Measurements from ENCODE around the gene CDC42EP1. TPM values are rescaled to one million over a fixed set of nuclear protein-coding genes. Genes with fewer than 3 reads are reported as not detected.
"Not testable (repeated sequence)": the region's sequence is repeated elsewhere in the genome, so short reads cannot be mapped to it uniquely, and the experiment has no call there.

The CDC42EP1 gene
- total RNA-seq, 2 experiments from 2014 or later, result 0.42 to 0.47 TPM

DNA sequence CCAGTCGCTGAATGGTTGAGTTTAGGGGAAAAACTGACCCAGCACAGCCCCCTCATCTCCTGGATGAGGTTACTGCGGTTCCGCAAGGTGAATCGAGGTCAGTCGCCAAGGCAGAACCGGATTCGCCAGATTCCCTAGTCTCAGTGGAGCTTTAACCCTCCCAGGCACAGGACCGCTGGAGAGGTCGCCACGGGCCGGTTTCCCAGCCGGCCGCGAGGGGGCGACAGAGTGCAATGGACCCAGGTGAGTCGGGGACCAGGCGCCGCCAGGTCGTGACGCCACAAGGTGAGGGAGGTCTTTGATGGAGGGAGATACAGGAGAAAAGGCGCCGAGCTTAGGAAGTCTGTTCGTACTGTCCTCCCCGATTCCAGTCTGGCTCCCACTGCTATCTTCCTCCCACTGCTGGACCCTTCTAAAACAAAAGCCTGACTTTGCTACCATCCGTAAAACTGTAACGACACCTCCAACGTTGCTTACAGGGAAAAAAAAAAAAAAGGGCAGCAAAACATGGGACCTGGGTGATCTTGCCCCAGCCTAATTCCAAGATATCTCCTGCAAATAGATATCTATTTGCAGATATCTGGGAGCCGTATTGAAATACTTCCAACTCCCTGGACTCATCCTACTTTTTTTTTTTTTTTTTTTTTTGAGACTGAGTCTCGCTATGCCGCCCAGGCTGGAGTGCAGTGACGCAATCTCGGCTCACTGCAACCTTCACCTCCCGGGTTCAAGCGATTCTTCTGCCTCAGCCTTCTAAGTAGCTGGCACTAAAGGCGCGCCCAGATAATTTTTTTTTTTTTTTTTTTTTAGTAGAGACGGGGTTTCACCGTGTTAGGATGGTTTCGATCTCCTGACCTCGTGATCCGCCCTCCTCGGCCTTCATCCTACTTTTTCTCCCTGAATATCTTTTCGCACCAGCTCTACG, 47.0 kb downstream of the CDC42EP1 start:
- ATAC-seq, result peak; percentile 34
- CTCF ChIA-PET, result interaction anchor here (0.6 to 8.7 kb wide), 35 partner anchors 8 to 1091 kb away, joined by 3 to 156 read pairs (median 5); partner anchors contain the start of genes IFT27, LGALS1, MFNG and NOL12
- peak; percentile 93 for DNase-seq
- Mint-ChIP-seq H3K27ac (peak overlapping the region; percentile 94), H3K4me3 (peak overlapping the region; percentile 67), H3K36me3 (peaks cover 1% of the 10 kb centered on the region), H3K27me3 (peaks cover 7% of the 10 kb centered on the region), H3K9me3 (ENCODE audit: low read depth) (no peaks in the 10 kb centered on the region), H3K4me1 (peaks cover 53% of the 10 kb centered on the region)

DNA sequence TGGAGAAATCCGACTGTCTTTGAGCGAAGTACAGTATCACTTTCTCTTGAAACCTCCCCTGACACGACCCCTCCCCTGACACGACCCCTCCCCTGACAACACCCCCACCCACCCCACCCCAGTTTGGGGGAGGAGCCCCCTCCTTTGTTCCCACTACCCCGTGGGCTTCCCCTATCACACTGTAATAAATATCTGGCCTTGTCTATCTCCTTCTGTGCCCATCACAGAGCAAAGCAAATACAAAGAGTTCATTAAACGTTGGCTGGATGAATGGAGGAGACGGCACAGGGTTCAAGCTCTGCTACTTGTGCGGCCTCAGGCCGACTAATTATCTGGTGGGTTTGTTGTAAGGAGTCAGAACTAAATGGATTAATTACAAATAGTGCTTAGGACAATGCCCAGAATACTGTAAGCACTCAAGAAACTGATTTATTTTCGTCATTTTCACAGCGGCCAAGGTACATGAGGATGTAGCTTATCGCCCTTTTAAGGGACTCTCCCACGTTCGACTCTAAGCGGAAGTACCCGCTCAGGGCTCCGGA, 47.7 kb downstream of the CDC42EP1 start:
- Mint-ChIP-seq H3K4me1 (peaks cover 56% of the 10 kb centered on the region), H3K9me3 (ENCODE audit: low read depth) (no peaks in the 10 kb centered on the region), H3K27ac (peak overlapping the region; percentile 94), H3K36me3 (peaks cover 3% of the 10 kb centered on the region), H3K4me3 (peak overlapping the region; percentile 67), H3K27me3 (no peaks in the 10 kb centered on the region)
- CTCF ChIA-PET, result interaction anchor here (0.6 to 8.7 kb wide), 27 partner anchors 9 to 1090 kb away, joined by 3 to 156 read pairs (median 6); partner anchors contain the start of genes IFT27, LGALS1, NOL12 and PDXP
- ATAC-seq, result peak; percentile 5
- DNase-seq, result no peak

DNA sequence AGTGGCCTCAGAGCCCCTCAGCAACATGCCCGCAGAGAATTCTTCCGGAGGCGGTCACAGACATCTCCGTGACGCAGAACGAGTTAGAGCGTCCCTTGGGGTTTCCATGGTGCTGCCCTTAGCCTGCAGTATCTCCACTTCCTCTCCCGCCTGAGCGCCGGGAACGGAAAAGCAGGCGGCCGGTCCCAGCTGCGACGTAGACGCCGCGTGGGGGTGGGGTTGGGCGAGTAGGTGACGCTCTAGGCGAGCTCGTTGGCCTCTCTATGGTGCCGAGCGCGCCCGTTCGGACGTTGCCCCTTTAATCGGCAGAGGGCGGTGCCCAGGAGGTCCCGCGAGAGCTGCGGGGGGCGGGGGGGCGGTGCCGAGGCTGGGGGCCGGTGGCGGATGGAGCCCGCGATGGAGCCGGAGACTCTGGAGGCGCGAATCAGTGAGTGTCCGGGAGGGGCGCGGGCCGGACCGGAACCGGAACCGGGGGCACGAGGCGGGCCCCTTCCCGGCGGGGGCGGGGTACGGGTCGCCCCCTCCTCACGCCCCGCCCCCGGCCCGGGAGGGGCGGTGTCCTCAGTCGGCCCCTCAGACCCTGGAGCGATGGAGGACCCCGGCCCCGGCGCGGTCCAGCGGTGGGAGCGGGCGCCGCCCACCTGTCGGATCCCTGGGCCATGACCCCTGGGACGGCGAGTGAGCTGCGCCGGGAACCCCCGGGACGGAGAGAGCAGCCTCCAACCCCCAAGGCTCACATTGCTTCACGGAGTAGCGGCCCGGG, 48.4 kb downstream of the CDC42EP1 start, which contains the start of gene GGA1:
Gene GGA1, plus strand, starts transcription at position 358 of the 763 bp plus-strand sequence. Its CDS starts 27 bp downstream, at position 385.
- Mint-ChIP-seq H3K36me3 (peaks cover 3% of the 10 kb centered on the region), H3K27me3 (no peaks in the 10 kb centered on the region), H3K4me3 (peak within 1 kb of the TSS; percentile 89), H3K27ac (peak within 1 kb of the TSS; percentile 94), H3K9me3 (ENCODE audit: low read depth) (no peaks in the 10 kb centered on the region), H3K4me1 (peaks cover 60% of the 10 kb centered on the region)
- ATAC-seq, result peak; percentile 80
- peak; percentile 99 for DNase-seq
- CTCF ChIA-PET, result interaction anchor here (0.8 to 8.7 kb wide), 20 partner anchors 9 to 833 kb away, joined by 3 to 156 read pairs (median 12); partner anchors contain the start of genes IFT27, LGALS1, NOL12 and PDXP

DNA sequence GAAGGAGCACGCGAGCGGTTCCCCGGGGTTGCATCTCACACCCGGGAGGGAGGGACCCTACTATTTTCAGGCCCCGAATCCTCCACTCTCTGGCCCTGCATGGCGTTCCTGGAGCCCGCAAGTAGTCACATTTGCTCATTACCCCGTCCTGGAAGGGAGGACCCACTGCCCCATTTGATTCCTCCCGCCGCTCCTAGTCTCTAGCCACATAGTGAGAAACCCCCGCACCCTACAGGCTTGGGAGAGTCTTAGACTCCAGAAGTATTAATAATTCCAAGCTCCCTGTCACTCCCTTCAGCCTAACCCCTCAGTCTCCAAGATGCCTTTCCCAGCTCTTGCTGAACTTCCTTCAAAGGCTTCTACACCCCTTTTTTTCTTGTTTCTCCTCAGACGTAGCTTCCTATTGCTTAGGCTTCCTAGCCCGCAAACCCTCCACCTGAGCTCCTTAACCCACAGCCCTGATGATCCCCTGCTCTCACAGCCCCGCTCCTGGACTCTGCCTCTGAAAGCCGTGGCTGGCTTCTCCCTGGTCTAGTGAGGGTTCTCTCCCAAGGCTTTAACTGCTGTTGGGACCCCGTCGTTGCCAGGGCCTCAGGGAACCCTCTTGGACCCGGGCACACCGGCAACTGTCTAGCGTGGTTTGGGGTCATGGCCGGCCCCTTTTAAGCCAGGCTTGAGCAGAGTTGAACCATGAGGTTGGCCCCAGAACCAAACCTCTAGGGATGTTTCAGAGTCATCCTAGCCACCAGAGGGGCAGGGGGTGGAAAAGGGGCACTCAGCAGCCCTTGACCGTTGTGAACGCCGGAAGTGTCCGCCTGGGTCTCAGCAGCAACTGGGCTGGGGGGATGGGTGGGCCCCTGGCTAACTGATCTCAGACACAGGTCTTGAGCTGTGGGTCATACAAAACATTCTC, 49.2 kb downstream of the CDC42EP1 start:
- H3K27me3 Mint-ChIP-seq, result no peaks in the 10 kb centered on the region
- no peak for ATAC-seq
- peaks cover 3% of the 10 kb centered on the region for H3K36me3 Mint-ChIP-seq
- H3K4me3 Mint-ChIP-seq, result peak overlapping the region; percentile 89
- H3K9me3 Mint-ChIP-seq (ENCODE audit: low read depth), result no peaks in the 10 kb centered on the region
- DNase-seq, result peak; percentile 52
- H3K4me1 Mint-ChIP-seq, result peaks cover 58% of the 10 kb centered on the region
- CTCF ChIA-PET, result interaction anchor here (0.8 to 8.7 kb wide), 14 partner anchors 10 to 410 kb away, joined by 3 to 156 read pairs (median 35); partner anchors contain the start of genes LGALS1, NOL12 and SH3BP1
- H3K27ac Mint-ChIP-seq, result peak overlapping the region; percentile 89

DNA sequence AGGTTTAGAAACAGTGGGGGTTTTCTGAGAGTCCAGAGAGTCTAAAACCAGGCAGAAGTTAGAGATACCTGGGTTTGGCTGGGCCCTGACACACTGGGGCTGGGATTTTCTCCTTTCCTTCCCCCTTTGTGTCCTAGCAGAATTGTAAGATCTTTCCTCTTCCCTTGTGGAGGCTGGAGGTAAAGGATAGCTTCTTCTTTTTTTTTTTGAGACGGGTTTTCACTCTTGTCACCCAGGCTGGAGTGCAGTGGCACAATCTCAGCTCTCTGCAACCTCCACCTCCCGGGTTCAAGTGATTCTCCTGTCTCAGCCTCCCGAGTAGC, 49.8 kb downstream of the CDC42EP1 start:
- not testable (repeated sequence) for H3K36me3 Mint-ChIP-seq; ATAC-seq; H3K27me3 Mint-ChIP-seq; H3K9me3 Mint-ChIP-seq (ENCODE audit: low read depth); DNase-seq
- Mint-ChIP-seq H3K27ac (peak overlapping the region; percentile 89), H3K4me1 (peaks cover 53% of the 10 kb centered on the region), H3K4me3 (peak overlapping the region; percentile 89)
- CTCF ChIA-PET, result interaction anchor here (0.8 to 8.7 kb wide), 10 partner anchors 9 to 410 kb away, joined by 3 to 156 read pairs (median 37); partner anchors contain the start of genes NOL12 and SH3BP1

DNA sequence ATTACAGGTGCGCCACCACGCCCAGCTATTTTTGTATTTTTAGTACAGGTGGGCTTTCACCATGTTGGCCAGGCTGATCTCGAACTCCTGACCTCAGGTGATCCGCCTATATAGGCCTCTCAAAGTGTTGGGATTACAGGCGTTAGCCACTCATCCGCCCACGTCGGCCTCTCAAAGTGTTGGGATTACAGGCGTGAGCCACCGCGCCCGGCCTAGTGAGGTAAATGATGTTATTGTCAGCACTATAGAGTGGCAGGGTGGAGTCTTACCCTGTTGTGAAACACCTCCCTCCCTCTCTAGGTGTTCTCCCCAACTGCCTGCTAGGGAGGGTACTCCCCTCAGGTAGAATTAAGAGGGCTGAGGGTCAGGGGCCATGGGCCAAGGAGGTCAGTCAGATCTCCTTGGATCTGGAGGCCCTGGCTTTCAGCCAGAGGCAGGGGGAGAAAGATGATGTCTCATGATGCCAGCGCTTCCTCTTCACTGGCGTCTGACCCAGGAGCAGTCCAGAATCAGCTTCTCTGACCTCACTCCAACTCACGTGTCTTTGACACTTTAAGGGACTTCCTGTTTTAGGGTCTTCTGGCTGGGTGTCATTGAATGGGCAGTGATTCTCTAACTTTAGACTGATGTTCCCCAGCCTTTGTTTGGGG, 50.3 kb downstream of the CDC42EP1 start:
- Mint-ChIP-seq H3K27ac (peak overlapping the region; percentile 59), H3K27me3 (no peaks in the 10 kb centered on the region)

DNA sequence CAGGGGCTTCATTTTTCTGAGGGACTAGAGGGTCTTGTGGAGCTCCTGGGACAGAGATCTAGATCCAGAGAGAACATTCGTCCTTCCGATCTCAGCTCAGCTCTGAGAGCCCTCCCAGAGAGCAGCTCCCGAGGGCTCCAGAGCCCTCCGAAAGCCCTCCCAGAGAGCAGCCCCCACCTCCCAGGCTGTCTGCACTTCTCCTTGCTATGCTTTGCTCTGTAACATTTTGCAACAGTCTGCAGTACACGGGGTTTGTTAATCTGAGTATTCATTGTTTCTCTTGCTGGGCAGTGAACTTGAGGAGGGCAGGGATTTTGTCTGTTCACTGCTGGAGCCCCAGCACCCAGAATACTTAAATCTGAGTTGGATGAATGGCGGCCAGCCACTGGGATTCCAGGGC, 50.9 kb downstream of the CDC42EP1 start:
- Mint-ChIP-seq H3K36me3 (peaks cover 6% of the 10 kb centered on the region), H3K4me3 (no peak overlapping the region), H3K9me3 (ENCODE audit: low read depth) (no peaks in the 10 kb centered on the region), H3K27me3 (no peaks in the 10 kb centered on the region), H3K4me1 (peaks cover 42% of the 10 kb centered on the region), H3K27ac (peak overlapping the region; percentile 59)
- DNase-seq, result no peak
- CTCF ChIA-PET, result interaction anchor here (0.7 to 8.7 kb wide), 5 partner anchors 11 to 73 kb away, joined by 3 to 98 read pairs (median 6); partner anchors contain the start of gene NOL12
- ATAC-seq, result no peak

More for the DNA sequence above, 50.3 kb downstream of the CDC42EP1 start:
- CTCF ChIA-PET, result interaction anchor here (1.1 to 8.7 kb wide), 7 partner anchors 9 to 74 kb away, joined by 4 to 156 read pairs (median 7); partner anchors contain the start of genes NOL12 and SH3BP1
- DNase-seq (no peak), ATAC-seq (no peak)
- Mint-ChIP-seq H3K36me3 (peaks cover 5% of the 10 kb centered on the region), H3K4me1 (peaks cover 48% of the 10 kb centered on the region), H3K9me3 (ENCODE audit: low read depth) (no peaks in the 10 kb centered on the region), H3K4me3 (peak overlapping the region; percentile 89)

DNA sequence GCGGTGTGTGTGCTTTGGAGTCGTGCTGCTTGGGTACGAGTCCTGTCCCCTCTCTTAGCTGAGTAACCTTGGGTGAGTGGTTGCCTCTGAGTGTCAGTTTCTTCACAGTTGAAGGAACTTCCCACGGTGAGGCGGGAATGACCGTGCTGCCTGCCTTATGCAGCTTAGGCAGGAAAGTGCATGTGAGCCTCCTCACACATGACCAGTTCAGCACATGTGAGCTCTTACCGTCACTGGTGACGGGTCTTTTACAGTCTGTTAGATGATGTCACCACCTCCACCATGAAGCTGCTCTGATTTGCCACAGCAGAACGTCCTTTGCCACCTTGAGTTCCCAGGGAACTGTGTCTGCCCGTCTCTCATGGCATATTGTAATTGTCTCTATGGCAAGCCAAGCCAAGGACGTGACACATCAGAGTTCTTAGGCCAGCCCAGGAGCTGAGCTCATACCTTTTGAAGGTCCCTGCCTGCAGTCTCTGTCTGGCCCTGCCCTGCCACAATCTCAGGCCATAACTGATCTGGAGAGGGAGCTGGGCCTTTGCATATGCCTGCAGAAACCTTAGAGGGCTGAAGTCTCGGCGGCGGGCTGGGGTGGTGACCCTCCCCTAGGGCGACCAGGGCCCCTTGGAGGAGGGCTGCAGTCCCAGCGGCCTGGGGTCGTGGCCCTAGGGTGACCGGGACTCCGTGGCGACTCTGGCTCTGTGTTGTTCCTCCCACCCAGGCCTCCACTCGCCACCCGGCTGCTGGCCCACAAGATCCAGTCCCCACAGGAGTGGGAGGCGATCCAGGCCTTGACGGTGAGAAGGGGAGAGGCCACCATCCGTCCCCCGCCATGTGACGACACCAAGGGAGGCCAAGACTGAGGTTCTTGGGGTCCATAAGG, 56.2 kb downstream of the CDC42EP1 start:
- Mint-ChIP-seq H3K4me1 (peaks cover 8% of the 10 kb centered on the region), H3K4me3 (no peak overlapping the region), H3K9me3 (ENCODE audit: low read depth) (no peaks in the 10 kb centered on the region), H3K27ac (no peak overlapping the region), H3K27me3 (no peaks in the 10 kb centered on the region), H3K36me3 (peaks cover 11% of the 10 kb centered on the region)
- ATAC-seq (no peak), DNase-seq (no peak)
- CTCF ChIA-PET, result interaction anchor here (5.4 to 34.1 kb wide), 3 partner anchors 8 to 54 kb away, joined by 38 to 1064 read pairs (median 298); partner anchors contain the start of genes GGA1, LGALS1, NOL12 and PDXP

DNA sequence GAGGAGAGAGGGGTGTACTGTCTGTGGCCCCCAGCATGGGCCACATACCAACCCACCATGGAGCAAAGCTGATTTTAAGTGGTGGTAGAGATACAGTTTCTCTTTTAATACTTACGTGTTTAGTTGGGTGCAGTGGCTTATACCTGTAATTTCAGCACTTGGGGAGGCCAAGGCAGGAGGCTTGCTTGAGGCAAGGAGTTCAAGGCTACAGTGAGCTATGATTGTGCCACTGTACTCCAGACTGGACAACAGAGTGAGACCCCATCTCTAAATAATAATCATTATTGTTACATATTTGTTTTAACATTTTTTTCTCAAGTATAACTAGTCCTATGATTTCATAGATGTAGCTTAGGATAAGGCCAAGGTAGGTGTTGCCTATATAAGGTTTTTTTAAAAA, 57.2 kb downstream of the CDC42EP1 start:
- no peak overlapping the region for H3K27ac Mint-ChIP-seq
- peaks cover 13% of the 10 kb centered on the region for H3K36me3 Mint-ChIP-seq
- CTCF ChIA-PET, result interaction anchor here (5.4 to 34.1 kb wide), 3 partner anchors 9 to 53 kb away, joined by 38 to 1064 read pairs (median 298); partner anchors contain the start of genes GGA1, LGALS1, NOL12 and PDXP
- H3K4me3 Mint-ChIP-seq, result no peak overlapping the region
- ATAC-seq (no peak), DNase-seq (no peak)
- peaks cover 8% of the 10 kb centered on the region for H3K4me1 Mint-ChIP-seq
- no peaks in the 10 kb centered on the region for H3K27me3 Mint-ChIP-seq
- no peaks in the 10 kb centered on the region for H3K9me3 Mint-ChIP-seq (ENCODE audit: low read depth)

DNA sequence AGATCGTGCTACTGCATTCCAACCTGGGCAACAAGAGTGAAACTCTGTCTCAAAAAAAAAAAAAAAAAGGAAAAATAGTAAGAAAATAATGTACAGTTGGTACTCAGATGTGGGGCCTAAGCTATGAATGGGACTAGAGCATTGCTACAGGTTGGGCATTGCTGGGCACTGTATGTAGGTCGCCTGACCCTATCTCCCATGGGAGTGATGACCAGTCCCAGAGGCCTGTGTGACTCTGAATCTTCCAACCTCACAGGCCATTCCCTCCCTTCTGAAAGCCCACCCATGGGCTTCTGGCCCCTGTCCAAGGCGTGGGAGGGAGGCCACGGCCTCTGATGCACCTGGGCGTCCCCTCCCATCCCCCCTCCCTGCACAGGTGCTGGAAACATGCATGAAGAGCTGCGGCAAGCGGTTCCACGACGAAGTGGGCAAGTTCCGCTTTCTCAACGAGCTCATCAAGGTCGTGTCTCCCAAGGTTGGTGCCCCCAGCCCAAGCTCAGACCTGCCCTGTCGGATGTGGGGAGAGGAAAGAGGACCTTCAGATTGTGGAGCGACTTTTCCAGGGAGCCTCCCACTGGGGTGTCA, 57.9 kb downstream of the CDC42EP1 start:
- Mint-ChIP-seq H3K4me3 (no peak overlapping the region), H3K36me3 (peaks cover 13% of the 10 kb centered on the region), H3K4me1 (peaks cover 6% of the 10 kb centered on the region), H3K27ac (no peak overlapping the region), H3K27me3 (no peaks in the 10 kb centered on the region), H3K9me3 (ENCODE audit: low read depth) (no peaks in the 10 kb centered on the region)
- CTCF ChIA-PET, result interaction anchor here (5.4 to 34.1 kb wide), 3 partner anchors 10 to 52 kb away, joined by 38 to 1064 read pairs (median 298); partner anchors contain the start of genes GGA1, LGALS1, NOL12 and PDXP
- DNase-seq (no peak), ATAC-seq (no peak)

All from activated CD8-positive, alpha-beta memory T cell treated with anti-CD3 and anti-CD28 coated beads, Interleukin-2, amount 10 ng/mL, durations not matched to agents 7 days and 5 days (primary cell).